Upper lobe of left lung (tissue), 4 donors: Measurements from ENCODE around the gene KCNIP4.

ENCODE experiments used
- EP300 ChIP-seq, 4 donors: sonication (generic); formaldehyde crosslinking; IDR thresholded peaks; one replicate each; pipeline ENCODE4 v1.5.1; 2017; ENCODE audit warnings: antibody characterized with exemption in 4 of 4, control low read depth in 2 of 4
- POLR2A ChIP-seq, 4 donors: fragments of 450-650 bp; IDR thresholded peaks; one replicate each; pipeline ENCODE4 v1.5.1; 2016 to 2017; ENCODE audit warnings: antibody characterized with exemption in 4 of 4, mild to moderate bottlenecking in 2 of 4
- POLR2AphosphoS5 ChIP-seq, 2 donors: sonication (generic); formaldehyde crosslinking; IDR thresholded peaks; one replicate each; pipeline ENCODE4 v1.5.1; 2017; ENCODE audit warnings: antibody characterized with exemption in 2 of 2
- TF ChIP-seq, protein P1 (sequence below), 6 experiments: fragments of 450-650 bp in 4 of 6; fragments of 200-600 bp in 2 of 6; sonication (generic) in 2 of 6; IDR thresholded peaks; one replicate each; pipeline ENCODE4 v1.5.1; 2016 to 2019; ENCODE audit warnings: antibody characterized with exemption in 6 of 6

DNA sequence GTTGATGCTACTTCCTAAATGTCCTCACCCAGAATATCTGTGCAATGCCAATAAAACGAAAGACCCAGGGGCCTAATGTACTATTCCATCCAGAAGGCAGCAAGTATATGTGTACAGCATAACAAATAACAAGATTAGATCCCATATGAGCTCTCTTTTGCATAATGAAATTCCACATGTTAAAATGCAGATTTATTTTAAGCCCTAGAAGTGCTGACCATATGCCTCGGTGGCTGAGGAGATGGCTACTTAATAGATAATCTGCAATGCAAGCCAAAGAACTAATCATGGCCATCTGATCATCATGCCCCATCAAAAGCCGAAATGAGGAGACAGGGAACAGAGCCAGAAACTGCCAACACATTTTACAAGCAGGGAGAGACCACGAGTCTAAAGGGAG, 293.5 kb downstream of the KCNIP4 start:
- TF ChIP-seq, protein P1, sequence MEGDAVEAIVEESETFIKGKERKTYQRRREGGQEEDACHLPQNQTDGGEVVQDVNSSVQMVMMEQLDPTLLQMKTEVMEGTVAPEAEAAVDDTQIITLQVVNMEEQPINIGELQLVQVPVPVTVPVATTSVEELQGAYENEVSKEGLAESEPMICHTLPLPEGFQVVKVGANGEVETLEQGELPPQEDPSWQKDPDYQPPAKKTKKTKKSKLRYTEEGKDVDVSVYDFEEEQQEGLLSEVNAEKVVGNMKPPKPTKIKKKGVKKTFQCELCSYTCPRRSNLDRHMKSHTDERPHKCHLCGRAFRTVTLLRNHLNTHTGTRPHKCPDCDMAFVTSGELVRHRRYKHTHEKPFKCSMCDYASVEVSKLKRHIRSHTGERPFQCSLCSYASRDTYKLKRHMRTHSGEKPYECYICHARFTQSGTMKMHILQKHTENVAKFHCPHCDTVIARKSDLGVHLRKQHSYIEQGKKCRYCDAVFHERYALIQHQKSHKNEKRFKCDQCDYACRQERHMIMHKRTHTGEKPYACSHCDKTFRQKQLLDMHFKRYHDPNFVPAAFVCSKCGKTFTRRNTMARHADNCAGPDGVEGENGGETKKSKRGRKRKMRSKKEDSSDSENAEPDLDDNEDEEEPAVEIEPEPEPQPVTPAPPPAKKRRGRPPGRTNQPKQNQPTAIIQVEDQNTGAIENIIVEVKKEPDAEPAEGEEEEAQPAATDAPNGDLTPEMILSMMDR (IDR thresholded peaks at IDR 0.05): no peak
- TF ChIP-seq POLR2A (IDR thresholded peaks at IDR 0.05) (no peak), POLR2AphosphoS5 (IDR thresholded peaks at IDR 0.05) (no peak), EP300 (IDR thresholded peaks at IDR 0.05) (no peak)
